Measurements from ENCODE around the gene DIS3L2. TPM values are rescaled to one million over a fixed set of nuclear protein-coding genes. Genes with fewer than 3 reads are reported as not detected.
"Not testable (repeated sequence)": the region's sequence is repeated elsewhere in the genome, so short reads cannot be mapped to it uniquely, and the experiment has no call there.

Gene DIS3L2
- total RNA-seq, 1 experiment from 2014 or later: 28.5 TPM

DNA sequence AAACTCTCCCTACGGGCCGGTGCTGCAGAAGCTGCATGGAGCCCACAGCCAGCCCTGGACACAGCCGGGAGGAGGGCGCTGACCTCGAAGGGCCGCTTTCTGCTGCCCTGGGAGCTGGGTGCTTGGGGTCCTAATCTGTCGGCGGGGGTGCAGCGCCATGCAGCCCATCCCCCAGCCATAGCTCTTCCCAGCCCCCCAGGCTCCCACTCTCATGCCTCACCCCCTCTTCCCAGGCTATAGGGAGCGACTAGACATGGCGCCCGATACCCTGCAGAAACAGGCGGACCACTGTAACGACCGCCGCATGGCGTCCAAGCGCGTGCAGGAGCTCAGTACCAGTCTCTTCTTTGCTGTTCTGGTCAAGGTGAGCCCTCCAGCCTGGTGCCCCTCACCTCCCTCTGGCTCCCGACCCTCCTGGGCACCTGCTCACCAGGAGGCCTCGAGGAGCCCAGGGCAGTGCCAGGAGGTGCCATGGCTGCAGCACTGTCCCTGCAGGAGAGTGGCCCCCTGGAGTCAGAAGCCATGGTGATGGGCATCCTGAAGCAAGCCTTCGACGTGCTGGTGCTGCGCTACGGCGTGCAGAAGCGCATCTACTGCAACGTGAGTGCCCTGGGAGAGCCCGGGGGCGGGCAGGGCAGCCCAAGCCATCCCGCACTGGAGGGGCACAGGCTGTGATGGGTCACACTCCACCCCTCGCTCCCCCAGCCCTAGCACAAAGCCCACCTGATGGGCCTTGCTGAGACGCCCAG, 372.8 kb downstream of the DIS3L2 start:
- H3K36me3 Mint-ChIP-seq; H3K4me1 Mint-ChIP-seq; POLR2A ChIA-PET; H3K9me3 Mint-ChIP-seq; H3K27me3 Mint-ChIP-seq (ENCODE audit: low read depth); H3K27ac Mint-ChIP-seq; ATAC-seq; H3K4me3 Mint-ChIP-seq; DNase-seq (ENCODE audit: low spot score): not testable (repeated sequence)
- CTCF ChIA-PET: interaction anchor here (0.6 to 5.0 kb wide), 7 partner anchors 8 to 368 kb away, joined by 3 to 41 read pairs (median 12); no protein-coding TSS in a partner anchor

DNA sequence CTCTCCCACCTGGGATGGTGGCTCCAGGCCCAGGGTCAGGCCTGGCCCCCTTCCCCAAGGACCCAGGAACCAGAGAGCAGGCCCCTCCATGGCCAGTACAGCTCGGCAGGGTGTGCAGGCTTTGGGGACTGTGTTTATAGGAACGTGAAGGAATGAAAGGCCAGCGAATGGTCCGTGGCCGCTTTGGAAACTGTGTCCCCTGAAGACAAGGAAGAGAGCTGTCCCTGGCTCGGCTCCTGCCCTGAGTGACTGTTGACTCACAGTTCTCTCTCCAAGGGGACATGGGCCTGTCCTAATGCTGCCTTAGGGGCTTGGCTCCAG, 373.3 kb downstream of the DIS3L2 start:
- CTCF ChIA-PET: interaction anchor here (0.6 to 5.0 kb wide), 15 partner anchors 9 to 434 kb away, joined by 3 to 41 read pairs (median 6); no protein-coding TSS in a partner anchor
- DNase-seq (ENCODE audit: low spot score); H3K4me1 Mint-ChIP-seq; H3K9me3 Mint-ChIP-seq; H3K36me3 Mint-ChIP-seq; H3K27me3 Mint-ChIP-seq (ENCODE audit: low read depth); ATAC-seq; POLR2A ChIA-PET; H3K27ac Mint-ChIP-seq; H3K4me3 Mint-ChIP-seq: not testable (repeated sequence)

DNA sequence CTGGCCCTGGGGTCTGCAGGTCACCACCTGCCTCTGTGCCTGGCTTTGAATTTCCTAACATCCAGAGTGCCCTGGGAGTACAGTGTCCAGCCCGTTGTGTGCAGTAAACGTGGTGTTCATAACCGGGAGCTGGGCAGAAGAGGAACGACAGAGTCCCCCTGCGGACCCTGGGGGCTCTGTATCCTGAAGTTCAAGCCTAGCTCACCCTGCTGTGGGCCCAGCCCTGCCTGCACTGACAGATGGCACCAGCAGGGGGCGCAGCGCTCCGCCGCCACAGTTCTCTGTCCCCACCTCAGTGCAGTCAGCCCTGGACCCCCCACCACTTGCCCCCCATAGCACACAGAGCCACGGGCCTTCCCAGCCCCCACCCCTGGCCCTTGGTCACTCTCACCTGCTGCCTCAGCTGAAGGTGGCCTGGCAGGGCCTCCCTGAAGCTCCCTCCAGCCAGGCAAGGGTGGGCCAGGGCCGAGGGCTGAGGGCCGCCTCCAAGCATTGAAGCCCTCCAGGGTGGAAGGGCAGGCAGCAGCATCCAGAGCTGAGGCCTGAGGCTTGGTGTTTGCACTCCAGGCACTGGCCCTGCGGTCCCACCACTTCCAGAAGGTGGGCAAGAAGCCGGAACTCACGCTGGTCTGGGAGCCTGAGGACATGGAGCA, 373.8 kb downstream of the DIS3L2 start:
- H3K27ac Mint-ChIP-seq; DNase-seq (ENCODE audit: low spot score); POLR2A ChIA-PET; H3K4me1 Mint-ChIP-seq; H3K27me3 Mint-ChIP-seq (ENCODE audit: low read depth); H3K36me3 Mint-ChIP-seq; H3K4me3 Mint-ChIP-seq; H3K9me3 Mint-ChIP-seq: not testable (repeated sequence)
- ATAC-seq: peak; percentile 76
- CTCF ChIA-PET: interaction anchor here (0.7 to 5.0 kb wide), 28 partner anchors 8 to 435 kb away, joined by 3 to 41 read pairs (median 4); partner anchors contain the start of gene PRSS56
- TF ChIP-seq, protein P1, sequence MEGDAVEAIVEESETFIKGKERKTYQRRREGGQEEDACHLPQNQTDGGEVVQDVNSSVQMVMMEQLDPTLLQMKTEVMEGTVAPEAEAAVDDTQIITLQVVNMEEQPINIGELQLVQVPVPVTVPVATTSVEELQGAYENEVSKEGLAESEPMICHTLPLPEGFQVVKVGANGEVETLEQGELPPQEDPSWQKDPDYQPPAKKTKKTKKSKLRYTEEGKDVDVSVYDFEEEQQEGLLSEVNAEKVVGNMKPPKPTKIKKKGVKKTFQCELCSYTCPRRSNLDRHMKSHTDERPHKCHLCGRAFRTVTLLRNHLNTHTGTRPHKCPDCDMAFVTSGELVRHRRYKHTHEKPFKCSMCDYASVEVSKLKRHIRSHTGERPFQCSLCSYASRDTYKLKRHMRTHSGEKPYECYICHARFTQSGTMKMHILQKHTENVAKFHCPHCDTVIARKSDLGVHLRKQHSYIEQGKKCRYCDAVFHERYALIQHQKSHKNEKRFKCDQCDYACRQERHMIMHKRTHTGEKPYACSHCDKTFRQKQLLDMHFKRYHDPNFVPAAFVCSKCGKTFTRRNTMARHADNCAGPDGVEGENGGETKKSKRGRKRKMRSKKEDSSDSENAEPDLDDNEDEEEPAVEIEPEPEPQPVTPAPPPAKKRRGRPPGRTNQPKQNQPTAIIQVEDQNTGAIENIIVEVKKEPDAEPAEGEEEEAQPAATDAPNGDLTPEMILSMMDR (IDR thresholded peaks at IDR 0.05): peak; percentile 95

DNA sequence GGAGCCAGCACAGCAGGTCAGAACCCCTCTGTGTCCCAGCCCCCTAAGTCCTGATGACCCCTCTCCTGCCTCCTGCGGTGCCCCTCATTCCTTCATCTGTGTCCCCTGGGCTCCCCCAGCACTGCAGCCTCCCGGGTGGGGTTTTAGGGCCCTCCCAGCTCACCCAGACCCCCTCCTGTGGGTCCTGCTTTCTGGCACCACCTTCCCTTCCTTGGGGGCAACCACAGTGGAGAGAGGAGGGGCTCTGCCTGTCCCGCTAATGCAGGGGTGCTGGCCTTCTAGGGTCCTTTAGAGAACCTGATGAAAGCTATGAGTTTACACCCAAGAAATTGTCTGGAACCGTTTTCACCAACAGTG, 374.3 kb downstream of the DIS3L2 start:
- TF ChIP-seq GRHL2 (CRISPR knock-in tag; IDR thresholded peaks at IDR 0.05; ENCODE audit: insufficient replicate concordance, severe bottlenecking): no peak
- TF ChIP-seq ZBTB21 (CRISPR knock-in tag; IDR thresholded peaks at IDR 0.05; ENCODE audit: borderline replicate concordance): no peak
- TF ChIP-seq, protein P2, sequence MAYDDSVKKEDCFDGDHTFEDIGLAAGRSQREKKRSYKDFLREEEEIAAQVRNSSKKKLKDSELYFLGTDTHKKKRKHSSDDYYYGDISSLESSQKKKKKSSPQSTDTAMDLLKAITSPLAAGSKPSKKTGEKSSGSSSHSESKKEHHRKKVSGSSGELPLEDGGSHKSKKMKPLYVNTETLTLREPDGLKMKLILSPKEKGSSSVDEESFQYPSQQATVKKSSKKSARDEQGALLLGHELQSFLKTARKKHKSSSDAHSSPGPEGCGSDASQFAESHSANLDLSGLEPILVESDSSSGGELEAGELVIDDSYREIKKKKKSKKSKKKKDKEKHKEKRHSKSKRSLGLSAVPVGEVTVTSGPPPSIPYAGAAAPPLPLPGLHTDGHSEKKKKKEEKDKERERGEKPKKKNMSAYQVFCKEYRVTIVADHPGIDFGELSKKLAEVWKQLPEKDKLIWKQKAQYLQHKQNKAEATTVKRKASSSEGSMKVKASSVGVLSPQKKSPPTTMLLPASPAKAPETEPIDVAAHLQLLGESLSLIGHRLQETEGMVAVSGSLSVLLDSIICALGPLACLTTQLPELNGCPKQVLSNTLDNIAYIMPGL (CRISPR knock-in tag; IDR thresholded peaks at IDR 0.05): no peak
- no peak for TF ChIP-seq SOX15 (CRISPR knock-in tag; IDR thresholded peaks at IDR 0.05)
- no peak for TF ChIP-seq TP53 (CRISPR knock-in tag; IDR thresholded peaks at IDR 0.05)
- TF ChIP-seq, protein P3, sequence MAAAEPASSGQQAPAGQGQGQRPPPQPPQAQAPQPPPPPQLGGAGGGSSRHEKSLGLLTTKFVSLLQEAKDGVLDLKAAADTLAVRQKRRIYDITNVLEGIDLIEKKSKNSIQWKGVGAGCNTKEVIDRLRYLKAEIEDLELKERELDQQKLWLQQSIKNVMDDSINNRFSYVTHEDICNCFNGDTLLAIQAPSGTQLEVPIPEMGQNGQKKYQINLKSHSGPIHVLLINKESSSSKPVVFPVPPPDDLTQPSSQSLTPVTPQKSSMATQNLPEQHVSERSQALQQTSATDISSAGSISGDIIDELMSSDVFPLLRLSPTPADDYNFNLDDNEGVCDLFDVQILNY (CRISPR knock-in tag; IDR thresholded peaks at IDR 0.05): no peak
- TF ChIP-seq, protein P1 (IDR thresholded peaks at IDR 0.05): no peak
- TF ChIP-seq CREB1 (CRISPR knock-in tag; IDR thresholded peaks at IDR 0.05): no peak
- TF ChIP-seq ZNF317 (CRISPR knock-in tag; IDR thresholded peaks at IDR 0.05; ENCODE audit: borderline replicate concordance, low read depth): no peak
- TF ChIP-seq NFE2L1 (CRISPR knock-in tag; IDR thresholded peaks at IDR 0.05): no peak
- TF ChIP-seq, protein P4, sequence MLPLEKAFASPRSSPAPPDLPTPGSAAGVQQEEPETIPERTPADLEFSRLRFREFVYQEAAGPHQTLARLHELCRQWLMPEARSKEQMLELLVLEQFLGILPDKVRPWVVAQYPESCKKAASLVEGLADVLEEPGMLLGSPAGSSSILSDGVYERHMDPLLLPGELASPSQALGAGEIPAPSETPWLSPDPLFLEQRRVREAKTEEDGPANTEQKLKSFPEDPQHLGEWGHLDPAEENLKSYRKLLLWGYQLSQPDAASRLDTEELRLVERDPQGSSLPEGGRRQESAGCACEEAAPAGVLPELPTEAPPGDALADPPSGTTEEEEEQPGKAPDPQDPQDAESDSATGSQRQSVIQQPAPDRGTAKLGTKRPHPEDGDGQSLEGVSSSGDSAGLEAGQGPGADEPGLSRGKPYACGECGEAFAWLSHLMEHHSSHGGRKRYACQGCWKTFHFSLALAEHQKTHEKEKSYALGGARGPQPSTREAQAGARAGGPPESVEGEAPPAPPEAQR (CRISPR knock-in tag; IDR thresholded peaks at IDR 0.05): no peak
- H3K27ac Mint-ChIP-seq: no peak overlapping the region
- H3K36me3 Mint-ChIP-seq: no peaks in the 10 kb centered on the region
- CTCF ChIA-PET: interaction anchor here (0.7 to 5.0 kb wide), 26 partner anchors 8 to 435 kb away, joined by 3 to 41 read pairs (median 4); partner anchors contain the start of gene PRSS56
- no peaks in the 10 kb centered on the region for H3K9me3 Mint-ChIP-seq
- peaks cover 3% of the 10 kb centered on the region for H3K4me1 Mint-ChIP-seq
- no peak for DNase-seq (ENCODE audit: low spot score)
- POLR2A ChIA-PET: no interaction called here
- no peak for ATAC-seq
- no peak overlapping the region for H3K4me3 Mint-ChIP-seq
- H3K27me3 Mint-ChIP-seq (ENCODE audit: low read depth): no peaks in the 10 kb centered on the region

Data from WTC11 (cell line).